ENCODE data around the gene CACNA1D.

- no peak for TF ChIP-seq CTCF (conservative IDR thresholded peaks at IDR 0.05 in 1 of 2, IDR thresholded peaks at IDR 0.05 in 1 of 2; ENCODE audit: low read depth in 1 of 2, low read length in 2 of 2)
- TF ChIP-seq EZH2 (IDR thresholded peaks at IDR 0.05; ENCODE audit: low read length, missing control alignments), result no peak
These were observed 196.9 kb downstream of the CACNA1D start for GRCh38 chr3:53691349-53691748.
